Kidney (tissue), 14 donors: Measurements from ENCODE around the gene CRY2. TPM values are rescaled to one million over a fixed set of nuclear protein-coding genes. Genes with fewer than 3 reads are reported as not detected.

Experiments used
- DNase-seq, 5 donors: peaks; one replicate each; pipeline ENCODE4 v3.0.0-alpha.2; 2013 to 2020
- FAIRE-seq: peaks from 2 replicates; lab custom pipeline; 2012; peaks lifted over from hg19 to GRCh38; lab: Jason Lieb, UNC
- H3K27ac ChIP-seq, 2 donors: one replicate each; pipeline ENCODE4 v1.7.0; 2013; ENCODE audit warnings: low read depth in 2 of 2, low read length in 2 of 2, inconsistent platforms in 1 of 2
- H3K27me3 ChIP-seq: one replicate; pipeline ENCODE4 v1.7.1; 2013; ENCODE audit warnings: low read length, inconsistent platforms; ENCODE audit not compliant: control insufficient read depth, insufficient read depth
- H3K36me3 ChIP-seq, 3 donors: one replicate each; pipeline versions ENCODE4 v1.7.0 to v1.7.1; 2013; ENCODE audit warnings: low read length in 3 of 3, control low read depth in 1 of 3, inconsistent platforms in 1 of 3; ENCODE audit not compliant: insufficient read depth in 3 of 3, control insufficient read depth in 2 of 3
- H3K4me1 ChIP-seq, 3 donors: one replicate each; pipeline versions ENCODE4 v1.7.0 to v1.7.1; 2013; ENCODE audit warnings: low read length in 3 of 3, inconsistent platforms in 1 of 3, low read depth in 1 of 3; ENCODE audit not compliant: control insufficient read depth in 2 of 3, insufficient read depth in 2 of 3
- H3K4me3 ChIP-seq, 3 donors: one replicate each; pipeline versions ENCODE4 v1.7.0 to v1.8.1; 2013; ENCODE audit warnings: low read length in 3 of 3, control low read depth in 1 of 3, inconsistent platforms in 1 of 3
- H3K9ac ChIP-seq, 3 donors: one replicate each; pipeline versions ENCODE4 v1.7.0 to v1.7.1; 2013; ENCODE audit warnings: low read length in 3 of 3, control low read depth in 1 of 3, inconsistent platforms in 1 of 3
- H3K9me3 ChIP-seq, 3 donors: one replicate each; pipeline versions ENCODE4 v1.7.0 to v1.7.1; 2013; ENCODE audit warnings: low read length in 3 of 3, control low read depth in 1 of 3, inconsistent platforms in 1 of 3; ENCODE audit not compliant: control insufficient read depth in 2 of 3, insufficient read depth in 1 of 3
- intact Hi-C: fragments of 100-400 bp; cut with DNase I; formaldehyde crosslinking; loops from one replicate; pipeline ENCODE4 v1.11.1; 2022
- polyA plus RNA-seq: library from polyadenylated mRNA; stranded (reverse); fragments of 350-450 nt; fragmentation: Illumina TruSeq; extraction: RNeasy Lipid Tissue Mini Kit (QIAGEN cat#74804); gene quantifications from one replicate; pipeline ENCODE4 v1.2.3, GENCODE V29; 2014; ENCODE audit warnings: low read depth, low replicate concordance; ENCODE audit not compliant: insufficient read depth
- total RNA-seq: library from RNA; stranded (reverse); fragmentation: NEBNext Ultra II Directional; extraction: Animal tissue kit (Norgen Biotek cat#: 25700); gene quantifications from one replicate; pipeline ENCODE4 v1.2.1, GENCODE V29; 2021
- TF ChIP-seq, protein P1 (sequence below): IDR thresholded peaks from 3 replicates; pipeline ENCODE4 v1.5.1; 2012; ENCODE audit warnings: mild to moderate bottlenecking, moderate library complexity, borderline replicate concordance; ENCODE audit not compliant: insufficient read depth; ENCODE audit errors: extremely low read depth
- donor health status: control.
- donor health status: control.
- donor health status: control.
- donor health status: control.
- donor health status: control.
- donor health status: DM: yes; HTN: yes; CAD: no.
- donor health status: Normal renal cell carcinoma (clear cell type).

The CRY2 gene
- total and polyA plus RNA-seq, 2 donors from 2014 or later: 20.7 to 44.5 TPM

DNA sequence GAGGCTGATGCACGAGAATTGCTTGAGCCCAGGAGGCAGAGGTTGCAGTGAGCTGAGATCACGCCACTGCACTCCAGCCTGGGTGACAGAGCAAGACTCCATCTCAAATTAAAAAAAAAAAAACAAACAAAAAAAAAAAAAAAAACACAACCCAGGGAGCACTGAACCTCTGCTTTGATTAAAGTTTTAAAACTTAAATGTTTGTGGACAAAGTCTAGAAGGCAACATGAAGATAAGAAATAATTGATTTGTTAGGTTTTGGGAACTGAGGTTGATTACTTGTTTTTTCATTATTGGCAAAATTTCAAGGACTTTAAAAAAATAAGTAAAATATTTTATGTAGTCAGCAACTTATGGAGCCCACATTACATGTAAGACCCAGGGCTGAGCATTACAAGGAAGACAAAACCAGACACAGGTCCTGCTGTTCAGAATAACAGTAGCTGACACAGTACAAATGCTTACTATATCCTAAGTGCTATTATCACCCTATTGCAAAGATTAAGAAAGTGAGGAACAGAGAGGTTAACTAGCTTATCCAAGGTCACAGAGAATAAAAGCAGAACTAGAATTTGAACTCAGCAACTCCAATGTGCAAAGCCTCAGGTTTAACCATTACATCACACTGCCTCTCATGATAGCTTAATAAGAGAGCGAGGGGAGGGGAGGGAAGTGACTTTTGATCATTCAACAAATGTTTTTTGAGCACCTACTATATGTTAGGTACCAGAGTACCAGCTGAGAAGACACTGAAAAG is 2.3 kb upstream of the CRY2 start:
- Histone ChIP-seq H3K27ac (no peak overlapping the region), H3K9me3 (no peaks in the 10 kb centered on the region), H3K9ac (no peak overlapping the region), H3K4me1 (peaks cover 6 to 12% (median 11%) of the 10 kb centered on the region in 3 donors), H3K36me3 (no peaks in the 10 kb centered on the region), H3K4me3 (no peak overlapping the region), H3K27me3 (no peaks in the 10 kb centered on the region)
- TF ChIP-seq, protein P1, sequence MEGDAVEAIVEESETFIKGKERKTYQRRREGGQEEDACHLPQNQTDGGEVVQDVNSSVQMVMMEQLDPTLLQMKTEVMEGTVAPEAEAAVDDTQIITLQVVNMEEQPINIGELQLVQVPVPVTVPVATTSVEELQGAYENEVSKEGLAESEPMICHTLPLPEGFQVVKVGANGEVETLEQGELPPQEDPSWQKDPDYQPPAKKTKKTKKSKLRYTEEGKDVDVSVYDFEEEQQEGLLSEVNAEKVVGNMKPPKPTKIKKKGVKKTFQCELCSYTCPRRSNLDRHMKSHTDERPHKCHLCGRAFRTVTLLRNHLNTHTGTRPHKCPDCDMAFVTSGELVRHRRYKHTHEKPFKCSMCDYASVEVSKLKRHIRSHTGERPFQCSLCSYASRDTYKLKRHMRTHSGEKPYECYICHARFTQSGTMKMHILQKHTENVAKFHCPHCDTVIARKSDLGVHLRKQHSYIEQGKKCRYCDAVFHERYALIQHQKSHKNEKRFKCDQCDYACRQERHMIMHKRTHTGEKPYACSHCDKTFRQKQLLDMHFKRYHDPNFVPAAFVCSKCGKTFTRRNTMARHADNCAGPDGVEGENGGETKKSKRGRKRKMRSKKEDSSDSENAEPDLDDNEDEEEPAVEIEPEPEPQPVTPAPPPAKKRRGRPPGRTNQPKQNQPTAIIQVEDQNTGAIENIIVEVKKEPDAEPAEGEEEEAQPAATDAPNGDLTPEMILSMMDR: no peak
- intact Hi-C loops: no loop called here
- DNase-seq (no peak), FAIRE-seq (no peak)

DNA sequence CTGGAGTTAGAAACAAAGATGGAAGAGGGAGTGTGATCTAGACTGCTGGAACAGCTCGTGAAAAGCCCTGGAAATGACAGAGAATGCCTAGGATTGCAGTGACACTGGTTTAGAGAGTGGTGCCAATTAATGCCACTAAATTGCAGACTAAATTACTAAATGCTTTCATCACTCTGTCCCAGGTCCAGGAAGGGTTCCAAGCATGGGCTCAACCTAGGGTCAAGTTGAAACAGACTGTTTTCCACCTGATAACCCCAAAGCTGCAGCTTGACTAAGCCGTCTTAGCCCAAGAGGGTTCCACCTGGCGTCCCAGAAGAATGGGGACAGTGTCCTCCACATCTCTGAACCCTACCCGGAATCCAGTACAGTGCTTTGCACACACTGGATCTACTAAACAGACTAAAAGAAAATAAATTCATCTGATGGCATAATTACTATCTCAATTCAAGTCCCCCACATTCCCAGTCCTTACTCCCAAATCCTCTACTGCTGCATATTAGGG is 1.1 kb upstream of the CRY2 start:
- Histone ChIP-seq H3K9me3 (no peaks in the 10 kb centered on the region), H3K4me3 (peak overlapping the region in 1 of 3 donors; percentile 23), H3K4me1 (peaks cover 6 to 23% (median 17%) of the 10 kb centered on the region in 3 donors), H3K27me3 (no peaks in the 10 kb centered on the region), H3K27ac (peak overlapping the region; percentile 86 to 94), H3K9ac (peak overlapping the region in 1 of 3 donors; percentile 20), H3K36me3 (no peaks in the 10 kb centered on the region)
- intact Hi-C loops: no loop called here
- no peak for FAIRE-seq
- no peak for DNase-seq
- TF ChIP-seq, protein P1: no peak

DNA sequence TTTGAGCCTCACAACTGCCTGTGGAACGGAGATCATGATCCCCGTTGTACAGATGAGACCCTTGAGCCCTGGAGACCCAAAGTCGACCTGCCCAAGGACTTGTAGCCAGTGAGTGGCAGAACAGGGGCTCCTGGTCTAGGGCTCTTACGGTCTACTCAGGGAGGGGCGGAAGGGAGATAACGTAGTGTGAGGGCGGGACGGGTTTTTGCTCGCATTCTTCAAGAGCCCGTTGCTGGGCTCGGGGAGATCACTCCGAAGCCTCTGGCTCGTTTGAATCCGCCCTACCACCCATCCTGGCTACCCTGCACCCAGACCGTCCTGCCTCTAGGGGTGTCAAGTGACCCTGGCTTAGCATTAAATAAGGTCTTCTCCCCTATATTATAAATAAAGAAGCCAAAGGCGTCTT is 639 bp downstream of the CRY2 start:
- intact Hi-C loops: no loop called here

More for the DNA sequence above, 639 bp downstream of the CRY2 start:
- TF ChIP-seq, protein P1: no peak
- Histone ChIP-seq H3K36me3 (no peaks in the 10 kb centered on the region), H3K9me3 (no peaks in the 10 kb centered on the region), H3K9ac (peak overlapping the region; percentile 35 to 88 (median 55)), H3K4me1 (peaks cover 6 to 38% (median 28%) of the 10 kb centered on the region in 3 donors), H3K27ac (peak overlapping the region; percentile 94 to 96), H3K27me3 (no peaks in the 10 kb centered on the region), H3K4me3 (peak overlapping the region; percentile 61 to 90 (median 66))
- no peak for FAIRE-seq
- DNase-seq: peak in 3 of 5 donors; percentile 76 to 84 (median 78)
